Endothelial cell of hepatic sinusoid (primary cell): ENCODE data around the gene AIFM2.

Experiments
- in situ Hi-C: cut with HindIII; loops from 2 replicates; pipeline ENCODE4 v1.10.0; 2017; ENCODE audit warnings: low sequenced_read_pairs

The AIFM2 gene

GRCh38 chr10:70063418-70064098 is 69.1 kb downstream of the AIFM2 start:
- in situ Hi-C loops: no loop called here
